Kidney (tissue), 14 donors: ENCODE data around the gene NAB2. TPM values are rescaled to one million over a fixed set of nuclear protein-coding genes. Genes with fewer than 3 reads are reported as not detected.
A peak's percentile ranks its signal among the peaks of the same experiment; 100 is the strongest.
"Not testable (repeated sequence)": the region's sequence is repeated elsewhere in the genome, so short reads cannot be mapped to it uniquely, and the experiment has no call there.

ENCODE experiments used
- DNase-seq, 5 donors: peaks; one replicate each; pipeline ENCODE4 v3.0.0-alpha.2; 2013 to 2020
- FAIRE-seq: peaks from 2 replicates; lab custom pipeline; 2012; peaks lifted over from hg19 to GRCh38; lab: Jason Lieb, UNC
- H3K27ac ChIP-seq, 2 donors: one replicate each; pipeline ENCODE4 v1.7.0; 2013; ENCODE audit warnings: low read depth in 2 of 2, low read length in 2 of 2, inconsistent platforms in 1 of 2
- H3K27me3 ChIP-seq: one replicate; pipeline ENCODE4 v1.7.1; 2013; ENCODE audit warnings: low read length, inconsistent platforms; ENCODE audit not compliant: control insufficient read depth, insufficient read depth
- H3K36me3 ChIP-seq, 3 donors: one replicate each; pipeline versions ENCODE4 v1.7.0 to v1.7.1; 2013; ENCODE audit warnings: low read length in 3 of 3, control low read depth in 1 of 3, inconsistent platforms in 1 of 3; ENCODE audit not compliant: insufficient read depth in 3 of 3, control insufficient read depth in 2 of 3
- H3K4me1 ChIP-seq, 3 donors: one replicate each; pipeline versions ENCODE4 v1.7.0 to v1.7.1; 2013; ENCODE audit warnings: low read length in 3 of 3, inconsistent platforms in 1 of 3, low read depth in 1 of 3; ENCODE audit not compliant: control insufficient read depth in 2 of 3, insufficient read depth in 2 of 3
- H3K4me3 ChIP-seq, 3 donors: one replicate each; pipeline versions ENCODE4 v1.7.0 to v1.8.1; 2013; ENCODE audit warnings: low read length in 3 of 3, control low read depth in 1 of 3, inconsistent platforms in 1 of 3
- H3K9ac ChIP-seq, 3 donors: one replicate each; pipeline versions ENCODE4 v1.7.0 to v1.7.1; 2013; ENCODE audit warnings: low read length in 3 of 3, control low read depth in 1 of 3, inconsistent platforms in 1 of 3
- H3K9me3 ChIP-seq, 3 donors: one replicate each; pipeline versions ENCODE4 v1.7.0 to v1.7.1; 2013; ENCODE audit warnings: low read length in 3 of 3, control low read depth in 1 of 3, inconsistent platforms in 1 of 3; ENCODE audit not compliant: control insufficient read depth in 2 of 3, insufficient read depth in 1 of 3
- CTCF ChIP-seq: IDR thresholded peaks from 3 replicates; pipeline ENCODE4 v1.5.1; 2012; ENCODE audit warnings: mild to moderate bottlenecking, moderate library complexity, borderline replicate concordance; ENCODE audit not compliant: insufficient read depth; ENCODE audit errors: extremely low read depth
- intact Hi-C: fragments of 100-400 bp; cut with DNase I; formaldehyde crosslinking; loops from one replicate; pipeline ENCODE4 v1.11.1; 2022
- polyA plus RNA-seq: library from polyadenylated mRNA; stranded (reverse); fragments of 350-450 nt; fragmentation: Illumina TruSeq; extraction: RNeasy Lipid Tissue Mini Kit (QIAGEN cat#74804); gene quantifications from one replicate; pipeline ENCODE4 v1.2.3, GENCODE V29; 2014; ENCODE audit warnings: low read depth, low replicate concordance; ENCODE audit not compliant: insufficient read depth
- total RNA-seq: library from RNA; stranded (reverse); fragmentation: NEBNext Ultra II Directional; extraction: Animal tissue kit (Norgen Biotek cat#: 25700); gene quantifications from one replicate; pipeline ENCODE4 v1.2.1, GENCODE V29; 2021
- donor health status: control.
- donor health status: control.
- donor health status: control.
- donor health status: control.
- donor health status: control.
- donor health status: DM: yes; HTN: yes; CAD: no.
- donor health status: Normal renal cell carcinoma (clear cell type).

NAB2 gene
- total and polyA plus RNA-seq, 2 donors from 2014 or later: 13.9 to 28.0 TPM

GRCh38 chr12:57072661-57073060 lies 16.3 kb upstream of the NAB2 start:
- Histone ChIP-seq H3K27ac (no peak overlapping the region), H3K27me3 (no peaks in the 10 kb centered on the region), H3K9ac (no peak overlapping the region), H3K4me1 (peaks cover 0 to 6% (median 0%) of the 10 kb centered on the region in 3 donors), H3K4me3 (no peak overlapping the region), H3K9me3 (no peaks in the 10 kb centered on the region), H3K36me3 (no peaks in the 10 kb centered on the region)
- DNase-seq (no peak), FAIRE-seq (no peak)
- intact Hi-C loops: no loop called here
- TF ChIP-seq CTCF: no peak

- H3K4me3 ChIP-seq, H3K9me3 ChIP-seq, H3K27ac ChIP-seq, H3K4me1 ChIP-seq, intact Hi-C loops, DNase-seq, FAIRE-seq, H3K27me3 ChIP-seq, H3K9ac ChIP-seq, H3K36me3 ChIP-seq: not testable (repeated sequence)
These were observed 15.1 kb upstream of the NAB2 start for GRCh38 chr12:57073566-57074450.

GRCh38 chr12:57078519-57079404 lies 10.2 kb upstream of the NAB2 start, which contains the start of gene NEMP1:
Gene NEMP1 (minus strand): TSS chr12:57078791. CDS start chr12:57078745, 46 bp downstream.
- Histone ChIP-seq H3K36me3 (no peaks in the 10 kb centered on the region), H3K27me3 (no peaks in the 10 kb centered on the region), H3K9ac (peak within 1 kb of the TSS; percentile 40 to 49 (median 43)), H3K9me3 (no peaks in the 10 kb centered on the region), H3K4me1 (peaks cover 0 to 5% (median 4%) of the 10 kb centered on the region in 3 donors), H3K27ac (peak within 1 kb of the TSS; percentile 71 to 91), H3K4me3 (peak within 1 kb of the TSS; percentile 82 to 84 (median 82))
- intact Hi-C loops: no loop called here
- peak; percentile 99 for FAIRE-seq
- TF ChIP-seq CTCF: no peak
- peak; percentile 98 to 100 (median 99) for DNase-seq

- no peak for TF ChIP-seq CTCF
- no peaks in the 10 kb centered on the region for H3K27me3 ChIP-seq
- H3K36me3 ChIP-seq: no peaks in the 10 kb centered on the region
- H3K4me3 ChIP-seq: no peak overlapping the region
- H3K4me1 ChIP-seq: peaks cover 0 to 5% (median 4%) of the 10 kb centered on the region in 3 donors
- H3K27ac ChIP-seq: no peak overlapping the region
- no peak for FAIRE-seq
- H3K9ac ChIP-seq: no peak overlapping the region
- no peak for DNase-seq
- H3K9me3 ChIP-seq: no peaks in the 10 kb centered on the region
- intact Hi-C loops: no loop called here
These were observed 9.1 kb upstream of the NAB2 start for GRCh38 chr12:57079821-57080220.
